A673 (cell line): ENCODE data around the gene NCAPG. TPM values are rescaled to one million over a fixed set of nuclear protein-coding genes. Genes with fewer than 3 reads are reported as not detected.
"Not testable (repeated sequence)": the region's sequence is repeated elsewhere in the genome, so short reads cannot be mapped to it uniquely, and the experiment has no call there.

Source experiments
- BruUV-seq: library from RNA; stranded (reverse); fragments of 400-500 nt; replicated peaks from 2 replicates; lab custom pipeline; 2021; lab: Mats Ljungman, UMichigan
- CTCF ChIA-PET: fragments of 300-600 bp; sonication (Branson Sonifier 250); formaldehyde crosslinking; loops from one replicate; lab custom pipeline; 2022; ENCODE audit warnings: antibody characterized with exemption; lab: Charles Lee
- POLR2A ChIA-PET: fragments of 300-600 bp; sonication (Branson Sonifier 250); formaldehyde crosslinking; loops from one replicate; lab custom pipeline; 2022; ENCODE audit warnings: antibody characterized with exemption; ENCODE audit not compliant: low non-redundant PET; lab: Charles Lee
- DNase-seq: peaks from one replicate; pipeline ENCODE4 v3.0.0-alpha.2; 2015; ENCODE audit warnings: low spot score
- H3K27ac ChIP-seq: fragments of 200-600 bp; sonication (generic); 2 replicates; pipeline ENCODE4 v1.5.1; 2016; ENCODE audit warnings: mixed run types, low read depth, mild to moderate bottlenecking, mixed read lengths, antibody characterized with exemption, low read length; ENCODE audit not compliant: poor library complexity, severe bottlenecking
- H3K27me3 ChIP-seq: fragments of 200-600 bp; sonication (generic); replicated peaks from 2 replicates; pipeline ENCODE4 v1.6.1; 2017; ENCODE audit warnings: mixed run types, low read depth, mild to moderate bottlenecking, mixed read lengths, antibody characterized with exemption, low read length; ENCODE audit not compliant: insufficient read depth, poor library complexity
- H3K36me3 ChIP-seq: fragments of 200-600 bp; sonication (generic); 2 replicates; pipeline ENCODE4 v1.6.1; 2016; ENCODE audit warnings: mixed run types, mild to moderate bottlenecking, mixed read lengths, antibody characterized with exemption, low read length; ENCODE audit not compliant: insufficient read depth, poor library complexity, severe bottlenecking
- H3K4me1 ChIP-seq: fragments of 200-600 bp; sonication (generic); 2 replicates; pipeline ENCODE4 v1.6.1; 2017; ENCODE audit warnings: mixed run types, mild to moderate bottlenecking, mixed read lengths, antibody characterized with exemption, low read length; ENCODE audit not compliant: insufficient read depth, poor library complexity, severe bottlenecking
- H3K4me3 ChIP-seq: fragments of 200-600 bp; sonication (generic); 2 replicates; pipeline ENCODE4 v1.5.1; 2016; ENCODE audit warnings: low read depth, mixed run types, mild to moderate bottlenecking, mixed read lengths, low read length; ENCODE audit not compliant: poor library complexity, severe bottlenecking
- H3K9me3 ChIP-seq: fragments of 200-600 bp; sonication (generic); 2 replicates; pipeline ENCODE4 v1.6.1; 2016; ENCODE audit warnings: mixed run types, low read depth, mild to moderate bottlenecking, mixed read lengths, antibody characterized with exemption, low read length; ENCODE audit not compliant: poor library complexity, severe bottlenecking
- CTCF ChIP-seq: fragments of 300-800, 200-600 bp; sonication (generic); conservative IDR thresholded peaks from 2 replicates; pipeline ENCODE4 v1.5.1; 2017; ENCODE audit warnings: low read depth, mild to moderate bottlenecking, antibody characterized with exemption, low read length, moderate library complexity, mixed read lengths
- EZH2 ChIP-seq: fragments of 200-600 bp; sonication (generic); IDR thresholded peaks from 2 replicates; pipeline ENCODE4 v1.6.1; 2017; ENCODE audit warnings: borderline replicate concordance, low read depth, mild to moderate bottlenecking, mixed read lengths, antibody characterized with exemption, low read length; ENCODE audit not compliant: poor library complexity, severe bottlenecking
- intact Hi-C: fragments of 100-400 bp; cut with micrococcal nuclease; formaldehyde crosslinking; loops from one replicate; pipeline ENCODE4 v1.10.0; 2022; ENCODE audit not compliant: unreplicated experiment
- total RNA-seq: library from RNA; stranded (reverse); gene quantifications from 2 replicates; pipeline ENCODE4 v1.2.3, GENCODE V29; 2021

The NCAPG gene
- total RNA-seq, 1 experiment from 2014 or later = 105 TPM

- TF ChIP-seq EZH2 = no peak
- TF ChIP-seq CTCF = no peak
- no peaks in the 10 kb centered on the region for H3K36me3 ChIP-seq
- ChIA-PET CTCF (no interaction called here), POLR2A (no interaction called here)
- no TSS peak for BruUV-seq
- no peak overlapping the region for H3K27ac ChIP-seq
- H3K9me3 ChIP-seq = peaks cover 6% of the 10 kb centered on the region
- no peaks in the 10 kb centered on the region for H3K4me1 ChIP-seq
- no peaks in the 10 kb centered on the region for H3K27me3 ChIP-seq
- DNase-seq = no peak
- intact Hi-C loops = no loop called here
- H3K4me3 ChIP-seq = no peak overlapping the region
Measured at GRCh38 chr4:17859793-17860406, 49.1 kb downstream of the NCAPG start.

- H3K4me3 ChIP-seq, CTCF ChIA-PET, H3K9me3 ChIP-seq, H3K27me3 ChIP-seq, POLR2A ChIA-PET, intact Hi-C loops, BruUV-seq, DNase-seq, H3K27ac ChIP-seq, H3K4me1 ChIP-seq, H3K36me3 ChIP-seq: not testable (repeated sequence)
Measured at GRCh38 chr4:17861906-17862305, 51.1 kb downstream of the NCAPG start.

GRCh38 chr4:17865866-17866363 is 55.1 kb downstream of the NCAPG start:
- Histone ChIP-seq H3K36me3 (no peaks in the 10 kb centered on the region), H3K27me3 (no peaks in the 10 kb centered on the region), H3K4me3 (no peak overlapping the region), H3K27ac (no peak overlapping the region), H3K4me1 (no peaks in the 10 kb centered on the region), H3K9me3 (peaks cover 6% of the 10 kb centered on the region)
- no peak for TF ChIP-seq EZH2
- no peak for TF ChIP-seq CTCF
- BruUV-seq = no TSS peak
- ChIA-PET POLR2A (no interaction called here), CTCF (no interaction called here)
- intact Hi-C loops = no loop called here
- no peak for DNase-seq

GRCh38 chr4:17866810-17867209 is 56.0 kb downstream of the NCAPG start:
- CTCF ChIA-PET = no interaction called here
- peaks cover 6% of the 10 kb centered on the region for H3K9me3 ChIP-seq
- H3K27me3 ChIP-seq = no peaks in the 10 kb centered on the region
- intact Hi-C loops = no loop called here
- no peak overlapping the region for H3K4me3 ChIP-seq
- DNase-seq = no peak
- no peaks in the 10 kb centered on the region for H3K4me1 ChIP-seq
- no peak for TF ChIP-seq CTCF
- TF ChIP-seq EZH2 = no peak
- H3K27ac ChIP-seq = no peak overlapping the region
- BruUV-seq = no TSS peak
- H3K36me3 ChIP-seq = no peaks in the 10 kb centered on the region
- POLR2A ChIA-PET = no interaction called here
